Activated CD8-positive, alpha-beta T cell treated with anti-CD3 and anti-CD28 coated beads for 36 hours (primary cell): ENCODE data around the gene DHX36. TPM values are rescaled to one million over a fixed set of nuclear protein-coding genes. Genes with fewer than 3 reads are reported as not detected.

Experiments used
- ATAC-seq: fragments of 200-7000 bp; cut with Tn5 transposase; one replicate; pipeline ENCODE4 v1.10.0; 2021; ENCODE audit warnings: mild to moderate bottlenecking, moderate library complexity
- CTCF ChIA-PET: fragments of 350-600 bp; sonication (Branson Sonifier 250); formaldehyde crosslinking; loops from one replicate; lab custom pipeline; 2021; ENCODE audit warnings: antibody characterized with exemption; lab: Charles Lee
- POLR2A ChIA-PET: fragments of 350-600 bp; sonication (Branson Sonifier 250); formaldehyde crosslinking; loops from one replicate; lab custom pipeline; 2021; ENCODE audit warnings: antibody characterized with exemption; lab: Charles Lee
- DNase-seq: peaks from one replicate; pipeline ENCODE4 v3.0.0-alpha.2; 2020
- H3K27ac Mint-ChIP-seq: one replicate; pipeline ENCODE4 v1.8.0; 2021; ENCODE audit warnings: mild to moderate bottlenecking, mixed read lengths
- H3K27me3 Mint-ChIP-seq: one replicate; pipeline ENCODE4 v1.8.0; 2021; ENCODE audit warnings: mixed read lengths
- H3K36me3 Mint-ChIP-seq: one replicate; pipeline ENCODE4 v1.8.0; 2021; ENCODE audit warnings: low read depth, mixed read lengths
- H3K4me1 Mint-ChIP-seq: one replicate; pipeline ENCODE4 v1.8.0; 2021; ENCODE audit warnings: low read depth, mixed read lengths
- H3K4me3 Mint-ChIP-seq: one replicate; pipeline ENCODE4 v1.8.0; 2021; ENCODE audit warnings: mild to moderate bottlenecking, moderate library complexity, mixed read lengths
- H3K9me3 Mint-ChIP-seq: one replicate; pipeline ENCODE4 v1.8.0; 2021; ENCODE audit warnings: mixed read lengths
- intact Hi-C: fragments of 100-400 bp; cut with micrococcal nuclease; formaldehyde crosslinking; loops from one replicate; pipeline ENCODE4 v1.10.0; 2022
- total RNA-seq, 2 experiments: library from RNA; stranded (reverse); gene quantifications; one replicate each; pipeline ENCODE4 v1.2.3, GENCODE V29; 2021
- TF ChIP-seq, protein P1 (sequence below): fragments of 200-600 bp; IDR thresholded peaks from one replicate; pipeline ENCODE4 v1.8.0; 2022; ENCODE audit warnings: antibody characterized with exemption, mild to moderate bottlenecking

Gene DHX36
- total RNA-seq, 2 experiments from 2014 or later = 74.2 to 78.3 TPM

DNA sequence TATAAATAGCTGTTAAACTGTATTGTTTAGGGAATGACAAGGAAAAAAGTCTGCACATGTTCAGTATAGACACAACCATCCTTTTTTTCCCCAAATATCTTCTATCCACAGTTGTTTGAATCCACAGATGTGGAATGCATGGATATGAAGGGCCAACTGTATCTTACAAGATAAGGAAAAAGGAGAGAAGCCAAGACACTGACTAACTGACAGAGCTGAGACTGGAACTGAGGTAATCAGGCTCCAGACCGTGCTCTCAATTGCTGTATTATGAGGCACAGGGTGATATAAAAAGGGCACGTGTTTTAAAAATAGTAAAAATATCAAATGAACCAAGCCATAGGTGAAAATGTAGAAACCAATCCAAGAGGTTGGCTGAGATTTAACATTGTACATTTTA lies 49.0 kb downstream of the DHX36 start:
- Mint-ChIP-seq H3K36me3 (peaks cover 52% of the 10 kb centered on the region), H3K4me3 (no peak overlapping the region), H3K27ac (no peak overlapping the region), H3K4me1 (no peaks in the 10 kb centered on the region), H3K9me3 (no peaks in the 10 kb centered on the region), H3K27me3 (no peaks in the 10 kb centered on the region)
- CTCF ChIA-PET = no interaction called here
- TF ChIP-seq, protein P1, sequence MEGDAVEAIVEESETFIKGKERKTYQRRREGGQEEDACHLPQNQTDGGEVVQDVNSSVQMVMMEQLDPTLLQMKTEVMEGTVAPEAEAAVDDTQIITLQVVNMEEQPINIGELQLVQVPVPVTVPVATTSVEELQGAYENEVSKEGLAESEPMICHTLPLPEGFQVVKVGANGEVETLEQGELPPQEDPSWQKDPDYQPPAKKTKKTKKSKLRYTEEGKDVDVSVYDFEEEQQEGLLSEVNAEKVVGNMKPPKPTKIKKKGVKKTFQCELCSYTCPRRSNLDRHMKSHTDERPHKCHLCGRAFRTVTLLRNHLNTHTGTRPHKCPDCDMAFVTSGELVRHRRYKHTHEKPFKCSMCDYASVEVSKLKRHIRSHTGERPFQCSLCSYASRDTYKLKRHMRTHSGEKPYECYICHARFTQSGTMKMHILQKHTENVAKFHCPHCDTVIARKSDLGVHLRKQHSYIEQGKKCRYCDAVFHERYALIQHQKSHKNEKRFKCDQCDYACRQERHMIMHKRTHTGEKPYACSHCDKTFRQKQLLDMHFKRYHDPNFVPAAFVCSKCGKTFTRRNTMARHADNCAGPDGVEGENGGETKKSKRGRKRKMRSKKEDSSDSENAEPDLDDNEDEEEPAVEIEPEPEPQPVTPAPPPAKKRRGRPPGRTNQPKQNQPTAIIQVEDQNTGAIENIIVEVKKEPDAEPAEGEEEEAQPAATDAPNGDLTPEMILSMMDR = no peak
- intact Hi-C loops = no loop called here
- POLR2A ChIA-PET = no interaction called here
- ATAC-seq (no peak), DNase-seq (no peak)

DNA sequence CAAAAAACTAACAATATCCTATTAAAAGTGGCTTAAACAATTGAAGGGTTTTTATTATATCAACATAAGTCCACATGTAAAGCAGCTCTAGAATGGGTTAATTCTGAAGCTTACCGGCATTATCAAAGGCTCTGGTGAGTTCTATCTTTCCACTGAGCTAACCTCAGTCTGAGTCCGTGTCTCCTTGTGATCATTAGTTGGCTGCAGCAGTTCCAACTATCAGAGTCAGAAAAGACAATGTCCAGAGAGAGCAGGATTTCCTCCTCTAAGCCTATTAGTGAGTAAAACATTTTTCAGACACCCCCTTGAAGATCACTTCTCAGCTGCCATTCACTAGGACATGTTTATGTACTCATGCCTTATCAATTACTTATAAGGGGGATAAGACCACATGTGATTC lies 49.9 kb downstream of the DHX36 start:
- H3K4me1 Mint-ChIP-seq = no peaks in the 10 kb centered on the region
- intact Hi-C loops = no loop called here
- H3K9me3 Mint-ChIP-seq = no peaks in the 10 kb centered on the region
- H3K4me3 Mint-ChIP-seq = no peak overlapping the region
- ChIA-PET POLR2A (no interaction called here), CTCF (no interaction called here)
- no peaks in the 10 kb centered on the region for H3K27me3 Mint-ChIP-seq
- no peak overlapping the region for H3K27ac Mint-ChIP-seq
- H3K36me3 Mint-ChIP-seq = peaks cover 57% of the 10 kb centered on the region
- DNase-seq (no peak), ATAC-seq (no peak)
- TF ChIP-seq, protein P1 = no peak

DNA sequence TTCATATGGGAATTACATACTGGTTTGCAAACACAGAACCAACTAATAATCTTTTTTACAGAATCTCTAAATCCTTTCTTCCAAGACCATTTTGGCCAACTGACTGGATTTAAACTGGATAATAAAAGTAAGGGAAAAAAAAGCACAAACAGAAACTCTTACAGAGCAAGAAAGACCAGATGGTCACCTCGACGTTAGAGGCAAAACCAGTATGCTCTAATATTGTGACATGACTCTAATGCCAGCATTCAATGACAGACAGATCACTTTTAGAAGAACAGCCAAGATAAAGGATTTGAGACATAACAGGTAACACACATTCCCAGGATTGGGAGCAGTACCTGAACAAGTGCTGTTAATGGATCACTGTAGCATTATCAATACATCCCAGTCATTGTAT lies 50.9 kb downstream of the DHX36 start:
- DNase-seq (no peak), ATAC-seq (no peak)
- H3K4me1 Mint-ChIP-seq = no peaks in the 10 kb centered on the region
- H3K27me3 Mint-ChIP-seq = no peaks in the 10 kb centered on the region
- ChIA-PET CTCF (no interaction called here), POLR2A (no interaction called here)
- H3K27ac Mint-ChIP-seq = no peak overlapping the region
- intact Hi-C loops = no loop called here
- peaks cover 60% of the 10 kb centered on the region for H3K36me3 Mint-ChIP-seq
- H3K9me3 Mint-ChIP-seq = peaks cover 1% of the 10 kb centered on the region
- TF ChIP-seq, protein P1 = no peak
- no peak overlapping the region for H3K4me3 Mint-ChIP-seq

DNA sequence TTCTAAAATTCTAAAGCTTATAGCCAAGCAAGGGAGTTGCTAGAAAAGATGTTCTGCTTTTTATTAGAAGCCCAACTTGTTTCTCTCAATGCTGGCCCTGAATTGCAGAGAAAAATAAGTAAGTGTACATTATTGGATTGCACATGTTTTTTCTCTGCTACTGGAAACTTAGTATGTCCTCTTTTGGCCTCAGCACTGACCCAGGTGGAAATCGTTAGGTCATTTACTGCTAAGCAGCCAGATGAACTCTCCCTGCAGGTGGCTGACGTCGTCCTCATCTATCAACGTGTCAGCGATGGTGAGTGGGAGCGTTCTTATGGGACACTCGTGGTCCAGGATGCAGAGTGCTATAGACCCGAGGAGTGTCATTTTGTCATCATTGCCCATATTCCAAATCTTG lies 69.8 kb downstream of the DHX36 start:
- POLR2A ChIA-PET = no interaction called here
- Mint-ChIP-seq H3K36me3 (peaks cover 61% of the 10 kb centered on the region), H3K9me3 (no peaks in the 10 kb centered on the region), H3K4me3 (no peak overlapping the region), H3K4me1 (no peaks in the 10 kb centered on the region), H3K27ac (no peak overlapping the region), H3K27me3 (no peaks in the 10 kb centered on the region)
- ATAC-seq (no peak), DNase-seq (no peak)
- CTCF ChIA-PET = interaction anchor here (1.0 to 1.5 kb wide), 7 partner anchors 16 to 235 kb away, joined by 3 to 5 read pairs (median 4); no protein-coding TSS in a partner anchor
- TF ChIP-seq, protein P1 = no peak
- intact Hi-C loops = loop anchor here (5.0 kb wide), 1 partner anchor 157 kb away; no protein-coding TSS in a partner anchor

DNA sequence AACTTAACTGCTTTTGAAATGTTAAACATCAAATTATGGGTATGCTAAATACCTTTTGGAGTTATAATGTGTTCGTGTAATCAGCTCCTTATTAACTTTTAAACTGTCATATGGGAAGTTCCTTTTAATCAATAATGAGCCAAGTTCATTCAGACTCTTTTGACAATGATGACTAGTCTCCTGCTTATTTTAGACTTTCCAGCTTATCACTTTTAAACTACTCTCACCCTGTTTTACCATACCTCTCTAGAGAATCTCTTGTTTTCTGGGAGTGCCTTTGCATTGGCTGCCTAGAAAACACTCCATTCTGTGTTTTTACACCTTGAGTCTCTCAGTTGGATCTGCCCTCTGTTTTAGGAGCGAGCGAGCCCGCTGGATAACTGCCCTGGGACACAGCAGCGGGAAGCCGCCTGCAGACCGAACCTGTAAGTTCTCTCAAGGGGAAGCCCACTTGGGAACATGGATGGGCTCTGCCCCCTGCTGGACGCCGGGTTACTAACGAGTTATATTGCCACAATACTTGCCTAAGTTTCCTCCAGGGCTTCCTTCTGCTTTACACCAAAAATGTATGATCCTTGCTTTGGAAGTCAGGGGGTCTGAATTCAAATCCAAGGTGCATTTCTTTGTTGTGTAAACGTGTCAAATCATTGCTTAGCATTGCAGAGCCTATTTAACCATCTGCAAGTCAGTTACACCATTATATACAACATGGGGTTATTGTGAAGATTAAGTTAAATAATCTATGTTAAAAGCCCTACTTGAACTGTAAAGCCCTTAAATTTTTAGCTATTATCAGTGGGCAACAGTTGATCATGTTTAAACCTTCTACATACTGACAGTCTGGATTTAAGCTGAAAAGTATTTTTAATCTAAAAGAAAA lies 71.3 kb downstream of the DHX36 start:
- CTCF ChIA-PET = interaction anchor here (0.7 to 2.1 kb wide), 33 partner anchors 9 to 1233 kb away, joined by 3 to 6 read pairs (median 3); partner anchors contain the start of gene ARHGEF26

More for the DNA sequence above, 71.3 kb downstream of the DHX36 start:
- DNase-seq (peak; percentile 87), ATAC-seq (peak; percentile 88)
- no peaks in the 10 kb centered on the region for H3K27me3 Mint-ChIP-seq
- no peaks in the 10 kb centered on the region for H3K9me3 Mint-ChIP-seq
- H3K4me3 Mint-ChIP-seq = no peak overlapping the region
- TF ChIP-seq, protein P1 = peak; percentile 76
- peaks cover 51% of the 10 kb centered on the region for H3K36me3 Mint-ChIP-seq
- POLR2A ChIA-PET = interaction anchor here (0.5 to 0.6 kb wide), 2 partner anchors 29 to 229 kb away, joined by 3 read pairs; no protein-coding TSS in a partner anchor
- intact Hi-C loops = loop anchor here (5.0 kb wide), 1 partner anchor 156 kb away; no protein-coding TSS in a partner anchor
- no peaks in the 10 kb centered on the region for H3K4me1 Mint-ChIP-seq
- peak overlapping the region; percentile 2 for H3K27ac Mint-ChIP-seq
